Rectal smooth muscle tissue (tissue), 1 donor: Measurements from ENCODE around the gene SIPA1.

Experiments used
- H3K27ac ChIP-seq: one replicate; pipeline ENCODE4 v1.7.0; 2013; ENCODE audit warnings: low read depth, low read length, inconsistent platforms
- H3K27me3 ChIP-seq: one replicate; pipeline ENCODE4 v1.7.0; 2013; ENCODE audit warnings: low read length; ENCODE audit not compliant: control insufficient read depth, insufficient read depth
- H3K36me3 ChIP-seq: one replicate; pipeline ENCODE4 v1.7.0; 2013; ENCODE audit warnings: low read length; ENCODE audit not compliant: control insufficient read depth, insufficient read depth
- H3K4me1 ChIP-seq: one replicate; pipeline ENCODE4 v1.7.0; 2013; ENCODE audit warnings: low read length; ENCODE audit not compliant: control insufficient read depth, insufficient read depth
- H3K4me3 ChIP-seq: one replicate; pipeline ENCODE4 v1.7.0; 2013; ENCODE audit warnings: low read length
- H3K9ac ChIP-seq: one replicate; pipeline ENCODE4 v1.7.0; 2013; ENCODE audit warnings: low read length

Gene SIPA1

DNA sequence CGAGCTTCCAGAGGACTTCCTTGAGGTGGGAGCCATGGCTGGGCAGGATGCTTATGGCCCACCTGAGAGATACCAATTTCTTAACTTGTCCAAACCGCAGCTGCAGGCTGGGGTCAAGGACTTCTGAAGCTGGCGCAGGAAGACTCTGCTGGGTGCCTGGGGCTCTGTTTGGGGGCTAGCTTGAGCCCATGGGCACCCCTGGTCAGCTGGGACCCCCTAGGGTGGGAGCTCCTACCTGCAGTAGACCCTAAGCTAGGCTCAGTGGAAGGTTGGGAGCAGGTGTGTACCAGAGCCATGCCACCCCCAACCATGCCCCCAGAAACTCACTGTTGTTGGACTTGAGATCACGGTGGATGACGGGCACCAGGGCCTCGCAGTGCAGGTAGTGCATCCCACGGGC is 25.2 kb upstream of the SIPA1 start:
- peaks cover 18% of the 10 kb centered on the region for H3K36me3 ChIP-seq
- H3K27ac ChIP-seq, result peak overlapping the region; percentile 92
- peaks cover 18% of the 10 kb centered on the region for H3K4me1 ChIP-seq

DNA sequence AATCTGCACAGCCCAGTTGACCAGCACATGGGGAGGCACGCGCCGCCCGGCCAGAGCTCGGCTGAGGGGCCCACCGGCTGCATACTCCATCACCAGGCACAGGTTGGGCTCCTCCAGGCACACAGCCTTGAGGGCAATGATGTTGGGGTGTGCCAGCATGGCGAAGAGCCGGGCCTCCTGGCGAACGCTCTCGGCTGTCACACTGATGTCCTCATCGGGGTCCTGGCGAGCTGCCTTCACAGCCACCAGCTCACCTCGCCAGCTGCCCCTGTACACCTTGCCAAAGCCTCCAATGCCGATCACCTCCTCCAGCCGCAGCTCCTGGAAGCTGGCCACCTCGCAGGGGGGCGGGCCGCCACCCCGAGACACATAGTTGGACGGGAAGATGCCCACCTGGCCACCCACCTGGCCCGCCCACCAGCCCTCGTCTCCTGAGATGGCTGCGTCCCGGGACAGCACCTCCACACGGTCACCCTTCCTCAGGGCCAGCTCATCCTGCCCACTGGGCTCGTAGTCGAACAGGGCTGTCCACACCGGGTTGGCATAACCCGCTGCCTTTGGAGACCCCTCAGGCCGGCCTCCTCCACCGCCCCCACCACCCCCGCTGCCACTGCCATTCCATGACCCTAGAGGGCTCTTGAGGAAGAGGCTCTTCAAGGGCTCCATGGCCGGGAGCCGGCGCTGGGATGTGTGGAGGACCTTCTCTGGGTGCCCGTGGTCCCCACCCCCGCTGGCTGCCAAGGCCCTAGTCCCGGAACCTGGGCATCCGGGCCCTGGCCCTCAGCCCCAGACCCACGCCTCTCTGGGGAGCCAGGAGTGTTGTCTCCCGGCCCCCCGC is 24.6 kb upstream of the SIPA1 start:
- Histone ChIP-seq H3K36me3 (peaks cover 16% of the 10 kb centered on the region), H3K27ac (peak overlapping the region; percentile 92), H3K27me3 (no peaks in the 10 kb centered on the region), H3K4me1 (peaks cover 15% of the 10 kb centered on the region), H3K9ac (peak overlapping the region; percentile 64), H3K4me3 (peak overlapping the region; percentile 96)

More for the DNA sequence above, 25.2 kb upstream of the SIPA1 start:
- peak overlapping the region; percentile 96 for H3K4me3 ChIP-seq
- no peak overlapping the region for H3K9ac ChIP-seq
- H3K27me3 ChIP-seq, result no peaks in the 10 kb centered on the region

DNA sequence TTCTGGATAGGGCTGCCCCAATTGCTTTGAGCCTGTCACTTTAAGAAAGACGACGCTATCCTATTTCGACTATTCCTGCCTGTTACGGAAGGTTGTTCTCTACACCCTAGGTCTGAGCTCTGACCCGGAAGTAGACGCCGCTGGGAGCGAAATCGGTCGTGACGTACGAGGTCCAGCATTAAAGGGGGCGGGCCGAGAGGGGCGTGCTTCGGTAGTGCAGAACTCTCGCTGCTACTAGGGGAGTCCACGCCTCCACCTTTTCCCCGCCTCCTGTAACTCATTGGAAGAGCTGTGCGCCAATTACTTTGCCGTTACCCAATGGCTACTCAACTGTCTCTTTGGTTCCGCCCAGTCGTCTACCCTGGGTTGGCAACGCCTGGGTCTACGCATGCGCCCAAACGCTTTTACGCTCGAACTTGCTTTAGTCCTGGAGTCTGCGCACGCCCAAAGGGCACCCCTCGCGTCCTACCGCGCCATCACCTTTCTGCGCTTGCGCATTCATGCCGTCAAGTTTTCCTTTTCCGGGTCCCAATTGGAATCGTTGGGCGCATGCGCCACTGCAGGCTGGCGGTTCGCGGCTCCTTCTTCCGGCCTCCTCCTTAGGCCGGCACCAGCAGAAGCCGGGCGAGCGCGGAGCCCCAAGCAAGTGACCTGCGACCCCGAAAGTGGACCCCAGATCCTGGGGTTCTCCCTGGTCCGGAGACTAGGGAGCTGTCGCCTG is 22.5 kb upstream of the SIPA1 start, which contains the start of gene PCNX3:
PCNX3 (plus strand) TSS at position 548 of the 721 bp plus-strand sequence. CDS start 536 bp downstream, outside the sequence.
- Histone ChIP-seq H3K27ac (peak within 1 kb of the TSS; percentile 92), H3K27me3 (no peaks in the 10 kb centered on the region), H3K4me1 (peaks cover 15% of the 10 kb centered on the region), H3K4me3 (peak within 1 kb of the TSS; percentile 96), H3K9ac (peak within 1 kb of the TSS; percentile 89), H3K36me3 (peaks cover 33% of the 10 kb centered on the region)

DNA sequence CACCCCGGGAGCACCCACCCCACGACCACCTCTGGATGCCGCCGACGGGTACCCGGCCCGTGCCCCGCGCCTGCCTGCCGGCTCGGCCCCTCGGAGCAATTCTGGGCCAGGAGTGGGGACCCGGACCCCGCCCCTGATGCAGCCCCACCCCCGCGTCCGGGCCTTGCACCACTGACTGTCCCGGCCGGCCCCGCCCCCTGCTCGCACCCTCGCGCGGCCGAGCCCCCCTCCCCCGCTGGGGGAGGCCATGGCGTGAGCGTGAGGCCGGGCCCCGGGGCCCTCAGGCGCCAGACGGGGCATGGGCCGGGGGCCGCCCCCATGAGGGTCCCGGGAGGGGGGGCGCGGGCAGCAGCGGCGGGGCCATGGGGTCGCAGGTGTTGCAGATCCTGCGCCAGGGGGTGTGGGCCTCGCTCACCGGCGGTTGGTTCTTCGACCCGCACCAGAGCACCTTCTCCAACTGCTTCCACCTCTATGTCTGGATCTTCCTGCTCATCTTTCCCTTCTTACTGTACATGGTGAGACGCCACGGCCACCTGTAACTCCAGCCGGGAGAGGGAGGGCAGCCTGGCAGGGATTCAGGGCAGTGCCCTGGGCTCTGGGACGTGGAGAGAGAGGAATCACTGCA is 21.8 kb upstream of the SIPA1 start:
- Histone ChIP-seq H3K36me3 (peaks cover 39% of the 10 kb centered on the region), H3K9ac (peak overlapping the region; percentile 60), H3K27ac (peak overlapping the region; percentile 92), H3K4me1 (peaks cover 15% of the 10 kb centered on the region), H3K27me3 (no peaks in the 10 kb centered on the region), H3K4me3 (peak overlapping the region; percentile 71)

DNA sequence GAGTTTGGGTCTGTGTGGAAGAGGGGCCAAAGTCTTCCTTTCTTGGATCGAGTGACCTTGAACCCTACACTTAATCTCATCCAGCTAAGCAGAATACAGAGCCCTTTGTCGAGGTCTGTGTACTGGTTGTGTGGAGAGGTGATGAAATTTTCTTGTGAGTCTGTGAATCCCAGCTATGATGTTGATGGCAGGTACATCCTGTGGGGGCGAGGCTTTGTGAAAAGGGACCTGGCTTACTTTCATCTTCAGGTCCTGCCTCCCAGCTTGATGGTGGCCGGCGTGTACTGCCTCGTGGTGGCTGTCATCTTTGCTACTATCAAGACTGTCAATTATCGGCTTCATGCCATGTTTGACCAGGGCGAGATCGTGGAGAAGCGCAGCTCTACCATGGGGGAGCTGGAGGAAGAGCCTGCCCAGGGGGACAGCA is 21.3 kb upstream of the SIPA1 start:
- Histone ChIP-seq H3K27me3 (no peaks in the 10 kb centered on the region), H3K27ac (peak overlapping the region; percentile 92), H3K4me1 (peaks cover 15% of the 10 kb centered on the region), H3K36me3 (peaks cover 39% of the 10 kb centered on the region), H3K9ac (peak overlapping the region; percentile 40), H3K4me3 (peak overlapping the region; percentile 71)

DNA sequence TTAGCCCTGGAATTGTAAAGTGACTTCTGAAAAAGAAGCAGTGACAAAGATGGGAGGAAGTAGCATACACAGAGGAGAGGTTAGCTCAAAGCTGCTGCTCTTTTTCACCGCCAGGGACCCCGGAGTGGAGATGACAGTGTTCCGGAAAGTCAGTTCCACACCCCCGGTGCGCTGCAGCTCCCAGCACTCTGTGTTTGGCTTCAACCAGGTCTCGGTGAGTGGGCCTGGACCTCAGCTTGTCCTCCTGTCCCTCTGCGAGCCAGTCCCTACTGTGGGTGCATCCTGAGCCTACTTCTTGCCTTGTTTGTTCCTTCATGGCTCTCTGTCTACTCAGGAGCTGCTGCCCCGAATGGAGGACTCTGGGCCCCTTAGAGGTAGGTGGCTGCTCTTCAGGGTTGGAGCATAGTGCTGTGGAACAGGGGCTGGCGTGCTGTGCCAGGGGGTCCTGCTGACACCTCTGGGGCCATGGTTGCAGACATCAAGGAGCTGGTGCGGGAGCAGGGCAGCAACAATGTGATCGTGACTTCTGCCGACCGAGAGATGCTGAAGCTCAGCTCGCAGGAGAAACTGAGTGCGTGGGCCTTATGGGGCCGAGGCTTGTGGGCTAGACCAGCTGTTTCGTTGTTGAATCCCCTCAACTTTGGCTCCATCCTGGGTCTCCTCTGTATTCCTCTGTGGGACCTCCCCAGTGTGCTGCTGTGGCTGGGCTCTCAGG is 20.6 kb upstream of the SIPA1 start:
- Histone ChIP-seq H3K27ac (no peak overlapping the region), H3K27me3 (no peaks in the 10 kb centered on the region), H3K9ac (no peak overlapping the region), H3K4me3 (peak overlapping the region; percentile 71), H3K36me3 (peaks cover 42% of the 10 kb centered on the region), H3K4me1 (peaks cover 15% of the 10 kb centered on the region)

DNA sequence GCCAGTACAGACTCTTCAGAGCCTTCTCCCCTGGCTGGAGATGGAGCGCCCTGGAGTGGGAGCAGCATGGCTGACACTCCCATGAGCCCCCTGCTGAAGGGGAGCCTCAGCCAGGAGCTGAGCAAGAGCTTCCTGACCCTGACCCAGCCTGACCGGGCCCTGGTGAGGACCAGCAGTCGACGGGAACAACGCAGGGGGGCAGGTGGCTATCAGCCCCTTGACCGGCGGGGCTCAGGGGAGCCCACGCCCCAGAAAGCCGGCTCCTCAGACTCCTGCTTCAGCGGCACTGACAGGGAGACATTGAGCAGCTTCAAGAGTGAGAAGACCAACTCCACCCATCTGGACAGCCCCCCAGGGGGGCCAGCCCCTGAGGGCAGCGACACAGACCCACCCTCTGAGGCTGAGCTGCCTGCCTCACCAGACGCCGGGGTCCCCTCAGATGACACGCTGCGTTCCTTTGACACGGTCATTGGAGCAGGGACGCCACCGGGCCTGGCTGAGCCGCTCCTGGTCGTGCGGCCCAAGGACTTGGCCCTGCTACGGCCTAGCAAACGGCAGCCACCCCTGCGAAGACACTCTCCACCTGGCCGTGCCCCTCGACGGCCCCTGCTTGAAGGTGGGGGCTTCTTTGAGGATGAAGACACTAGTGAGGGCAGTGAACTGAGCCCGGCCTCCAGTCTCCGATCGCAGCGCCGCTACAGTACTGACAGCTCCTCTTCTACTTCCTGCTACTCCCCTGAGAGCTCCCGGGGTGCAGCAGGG is 19.7 kb upstream of the SIPA1 start:
- H3K4me1 ChIP-seq, result peaks cover 9% of the 10 kb centered on the region
- H3K36me3 ChIP-seq, result peaks cover 40% of the 10 kb centered on the region
- no peak overlapping the region for H3K9ac ChIP-seq
- no peak overlapping the region for H3K4me3 ChIP-seq
- H3K27ac ChIP-seq, result no peak overlapping the region
- H3K27me3 ChIP-seq, result no peaks in the 10 kb centered on the region

DNA sequence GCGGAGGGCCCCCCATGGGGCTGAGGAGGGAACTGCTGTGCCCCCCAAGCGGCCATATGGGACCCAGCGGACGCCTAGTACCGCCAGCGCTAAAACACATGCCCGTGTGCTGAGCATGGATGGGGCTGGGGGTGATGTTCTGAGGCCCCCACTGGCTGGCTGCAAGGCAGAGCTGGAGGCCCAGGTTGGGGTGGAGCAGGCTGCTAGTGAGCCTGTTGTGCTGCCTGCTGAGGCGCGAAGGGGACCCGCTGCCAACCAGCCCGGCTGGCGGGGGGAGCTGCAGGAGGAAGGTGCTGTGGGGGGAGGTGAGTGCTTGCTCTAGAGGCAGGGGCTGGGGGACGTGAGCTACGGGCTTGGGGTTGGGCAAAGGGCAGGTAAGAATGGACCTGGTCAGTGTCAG is 19.1 kb upstream of the SIPA1 start:
- H3K4me1 ChIP-seq, result peaks cover 9% of the 10 kb centered on the region
- no peak overlapping the region for H3K4me3 ChIP-seq
- H3K27ac ChIP-seq, result no peak overlapping the region
- H3K36me3 ChIP-seq, result peaks cover 40% of the 10 kb centered on the region
- no peak overlapping the region for H3K9ac ChIP-seq
- H3K27me3 ChIP-seq, result no peaks in the 10 kb centered on the region

DNA sequence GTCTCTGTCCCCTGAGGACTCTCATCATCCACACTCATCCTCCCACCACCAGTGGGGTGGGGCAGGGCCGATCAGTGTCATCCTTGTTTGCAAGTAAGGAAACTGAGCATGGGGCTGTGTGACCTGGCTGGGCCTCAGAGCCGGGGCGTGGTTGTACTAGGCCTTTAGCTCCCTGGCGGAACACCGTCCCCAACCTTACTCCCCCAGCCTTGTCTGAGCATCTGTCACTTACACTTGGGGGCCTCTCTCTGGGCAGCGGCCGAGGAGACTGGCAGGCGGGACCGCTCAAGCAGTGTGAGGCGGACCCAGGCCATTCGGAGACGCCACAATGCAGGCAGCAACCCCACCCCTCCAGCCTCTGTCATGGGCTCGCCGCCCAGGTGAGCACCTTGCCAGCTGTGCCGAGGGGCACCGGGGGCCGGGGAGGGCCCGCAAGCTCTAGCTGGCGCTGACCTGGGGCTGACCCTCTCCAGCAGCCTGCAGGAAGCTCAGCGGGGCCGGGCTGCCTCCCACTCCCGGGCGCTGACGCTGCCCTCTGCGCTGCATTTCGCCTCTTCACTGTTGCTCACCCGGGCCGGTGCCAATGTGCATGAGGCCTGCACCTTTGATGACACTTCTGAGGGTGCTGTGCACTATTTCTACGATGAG is 18.5 kb upstream of the SIPA1 start:
- H3K9ac ChIP-seq, result no peak overlapping the region
- no peak overlapping the region for H3K4me3 ChIP-seq
- H3K27ac ChIP-seq, result no peak overlapping the region
- H3K4me1 ChIP-seq, result peaks cover 9% of the 10 kb centered on the region
- no peaks in the 10 kb centered on the region for H3K27me3 ChIP-seq
- H3K36me3 ChIP-seq, result peaks cover 42% of the 10 kb centered on the region

DNA sequence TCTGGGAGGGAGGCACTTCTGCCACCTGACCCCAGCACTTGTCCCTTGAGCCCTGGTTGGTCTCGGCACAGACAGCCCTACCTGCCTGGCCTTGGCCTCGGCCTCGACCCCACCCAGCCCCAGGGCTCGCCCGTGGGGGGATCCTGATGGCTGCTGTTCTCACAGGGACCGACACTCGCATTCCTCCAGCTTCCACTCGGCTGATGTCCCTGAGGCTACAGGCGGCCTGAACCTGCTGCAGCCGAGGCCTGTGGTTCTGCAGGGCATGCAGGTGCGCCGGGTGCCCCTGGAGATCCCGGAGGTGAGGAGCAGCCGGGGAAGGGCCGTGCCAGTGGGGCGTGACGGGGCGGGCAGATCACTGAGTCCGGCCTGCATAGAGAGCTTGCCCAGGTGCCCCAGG is 17.2 kb upstream of the SIPA1 start:
- Histone ChIP-seq H3K4me1 (peaks cover 9% of the 10 kb centered on the region), H3K4me3 (no peak overlapping the region), H3K27me3 (no peaks in the 10 kb centered on the region), H3K9ac (no peak overlapping the region), H3K27ac (no peak overlapping the region), H3K36me3 (peaks cover 51% of the 10 kb centered on the region)

DNA sequence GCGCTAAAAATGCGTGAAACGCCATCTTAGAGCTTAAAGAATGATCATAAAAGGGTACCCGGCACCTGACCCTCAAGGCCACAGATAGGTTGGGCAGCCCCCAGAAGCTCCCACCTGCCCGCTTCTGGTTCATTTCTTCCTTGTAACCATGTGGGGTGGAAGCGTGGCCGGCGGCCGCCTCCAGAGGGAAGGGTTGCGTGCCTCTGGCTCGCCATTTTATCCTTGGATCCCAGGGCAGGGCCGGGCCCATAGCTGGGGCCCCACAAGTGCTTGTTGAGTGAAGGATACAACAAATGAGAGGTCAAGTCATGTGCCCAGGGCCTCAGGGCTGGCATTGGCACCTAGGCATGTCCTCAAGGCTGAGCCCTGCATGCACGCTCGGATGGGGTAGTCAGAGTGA is 16.4 kb upstream of the SIPA1 start:
- H3K27me3 ChIP-seq, result no peaks in the 10 kb centered on the region
- peaks cover 7% of the 10 kb centered on the region for H3K4me1 ChIP-seq
- peaks cover 53% of the 10 kb centered on the region for H3K36me3 ChIP-seq
- no peak overlapping the region for H3K27ac ChIP-seq
- no peak overlapping the region for H3K4me3 ChIP-seq
- no peak overlapping the region for H3K9ac ChIP-seq
